Measurements from ENCODE around the gene GPC5.
"Not testable (repeated sequence)": the region's sequence is repeated elsewhere in the genome, so short reads cannot be mapped to it uniquely, and the experiment has no call there.

GPC5 gene

DNA sequence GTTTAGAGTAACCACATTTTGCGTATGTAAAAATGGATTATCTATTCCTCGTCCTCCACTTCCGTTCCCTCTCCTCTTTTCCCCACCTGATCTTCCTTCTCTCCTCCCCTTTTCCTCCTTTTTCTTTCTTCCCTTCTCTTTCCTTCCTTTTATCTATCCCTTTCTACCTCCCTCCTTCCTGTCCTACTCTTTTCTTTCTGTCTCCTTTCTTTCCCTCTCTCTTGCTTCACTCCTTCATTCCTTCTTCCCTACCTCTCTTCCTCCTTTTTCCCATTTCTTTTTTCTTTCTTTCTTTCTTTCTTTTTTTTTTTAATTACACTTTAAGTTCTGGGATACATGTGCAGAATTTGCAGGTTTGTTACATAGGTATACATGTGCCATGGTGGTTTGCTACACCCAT, 1139.7 kb downstream of the GPC5 start:
- no peaks in the 10 kb centered on the region for H3K79me2 ChIP-seq (ENCODE audit: control insufficient read depth, insufficient read depth, low read length, unreplicated experiment)
- H2AFZ ChIP-seq (ENCODE audit: low read length, unreplicated experiment) = no peak overlapping the region

DNA sequence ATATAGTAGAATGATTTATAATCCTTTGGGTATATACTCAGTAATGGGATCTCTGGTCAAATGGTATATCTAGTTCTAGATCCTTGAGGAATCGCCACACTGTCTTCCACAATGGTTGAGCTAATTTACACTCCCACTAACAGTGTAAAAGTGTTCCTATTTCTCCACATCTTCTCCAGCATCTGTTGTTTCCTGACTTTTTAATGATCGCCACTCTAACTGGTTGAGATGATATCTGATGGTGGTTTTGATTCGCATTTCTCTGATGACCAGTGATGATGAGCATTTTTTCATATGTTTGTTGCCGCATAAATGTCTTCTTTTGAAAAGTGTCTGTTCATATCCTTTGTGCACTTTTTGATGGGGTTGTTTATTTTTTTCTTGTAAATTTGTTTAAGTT, 1140.7 kb downstream of the GPC5 start:
- H3K79me2 ChIP-seq (ENCODE audit: control insufficient read depth, insufficient read depth, low read length, unreplicated experiment); H3K36me3 ChIP-seq (ENCODE audit: insufficient read depth, low read length); H3K4me3 ChIP-seq (ENCODE audit: low read depth, low read length); H2AFZ ChIP-seq (ENCODE audit: low read length, unreplicated experiment); H3K27me3 ChIP-seq (ENCODE audit: insufficient read depth, low read length); H3K27ac ChIP-seq (ENCODE audit: low read depth, low read length); H3K4me1 ChIP-seq (ENCODE audit: control insufficient read depth, insufficient read depth, low read length, unreplicated experiment): not testable (repeated sequence)

More for the DNA sequence above, 1139.7 kb downstream of the GPC5 start:
- H3K27ac ChIP-seq (ENCODE audit: low read depth, low read length) = no peak overlapping the region
- H3K4me3 ChIP-seq (ENCODE audit: low read depth, low read length) = no peak overlapping the region
- no peaks in the 10 kb centered on the region for H3K27me3 ChIP-seq (ENCODE audit: insufficient read depth, low read length)
- H3K36me3 ChIP-seq (ENCODE audit: insufficient read depth, low read length) = no peaks in the 10 kb centered on the region
- H3K4me1 ChIP-seq (ENCODE audit: control insufficient read depth, insufficient read depth, low read length, unreplicated experiment) = no peaks in the 10 kb centered on the region

DNA sequence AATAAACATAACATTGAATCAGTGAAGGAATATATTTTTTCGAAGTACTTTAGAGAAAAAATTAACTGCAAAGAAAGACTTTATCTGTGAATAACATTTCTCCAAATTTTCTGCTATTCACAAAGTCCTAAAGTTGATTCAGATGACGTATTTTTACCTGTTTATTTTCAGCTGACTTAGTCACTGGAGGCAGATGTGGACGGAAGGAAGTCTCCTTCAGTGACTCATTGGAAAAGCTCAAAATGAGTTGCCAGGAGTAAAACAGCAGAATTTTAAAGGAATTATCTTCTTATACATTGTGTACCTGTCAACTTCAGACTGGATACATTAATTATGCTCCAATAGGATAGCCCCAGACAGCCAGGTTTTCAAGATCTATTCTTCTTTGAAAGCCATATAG, 1148.8 kb downstream of the GPC5 start:
- H3K36me3 ChIP-seq (ENCODE audit: insufficient read depth, low read length) = no peaks in the 10 kb centered on the region
- no peak overlapping the region for H3K4me3 ChIP-seq (ENCODE audit: low read depth, low read length)
- H3K27ac ChIP-seq (ENCODE audit: low read depth, low read length) = no peak overlapping the region
- H2AFZ ChIP-seq (ENCODE audit: low read length, unreplicated experiment) = no peak overlapping the region
- H3K79me2 ChIP-seq (ENCODE audit: control insufficient read depth, insufficient read depth, low read length, unreplicated experiment) = no peaks in the 10 kb centered on the region
- H3K4me1 ChIP-seq (ENCODE audit: control insufficient read depth, insufficient read depth, low read length, unreplicated experiment) = no peaks in the 10 kb centered on the region
- no peaks in the 10 kb centered on the region for H3K27me3 ChIP-seq (ENCODE audit: insufficient read depth, low read length)

DNA sequence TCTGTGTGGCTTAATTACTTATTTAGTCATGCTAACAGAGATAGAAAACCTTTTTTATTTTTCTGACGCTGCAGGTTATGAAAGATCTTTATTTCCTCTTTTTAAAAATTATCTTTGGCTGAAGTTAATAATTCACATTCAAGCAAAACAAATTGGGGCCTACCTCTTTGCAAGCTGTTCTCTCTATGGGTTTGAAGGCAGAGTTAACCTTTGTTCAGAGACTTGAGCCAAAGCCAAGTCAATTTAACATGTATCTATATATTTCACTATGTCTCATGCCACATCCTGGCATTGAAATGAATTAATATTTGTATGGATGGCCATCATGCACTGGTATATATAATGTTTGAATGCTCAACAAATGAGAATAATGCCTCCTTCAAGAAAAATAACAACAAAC, 1150.9 kb downstream of the GPC5 start:
- Histone ChIP-seq H3K27me3 (ENCODE audit: insufficient read depth, low read length) (no peaks in the 10 kb centered on the region), H3K4me3 (ENCODE audit: low read depth, low read length) (no peak overlapping the region), H2AFZ (ENCODE audit: low read length, unreplicated experiment) (no peak overlapping the region), H3K36me3 (ENCODE audit: insufficient read depth, low read length) (no peaks in the 10 kb centered on the region), H3K79me2 (ENCODE audit: control insufficient read depth, insufficient read depth, low read length, unreplicated experiment) (no peaks in the 10 kb centered on the region), H3K4me1 (ENCODE audit: control insufficient read depth, insufficient read depth, low read length, unreplicated experiment) (no peaks in the 10 kb centered on the region), H3K27ac (ENCODE audit: low read depth, low read length) (no peak overlapping the region)

DNA sequence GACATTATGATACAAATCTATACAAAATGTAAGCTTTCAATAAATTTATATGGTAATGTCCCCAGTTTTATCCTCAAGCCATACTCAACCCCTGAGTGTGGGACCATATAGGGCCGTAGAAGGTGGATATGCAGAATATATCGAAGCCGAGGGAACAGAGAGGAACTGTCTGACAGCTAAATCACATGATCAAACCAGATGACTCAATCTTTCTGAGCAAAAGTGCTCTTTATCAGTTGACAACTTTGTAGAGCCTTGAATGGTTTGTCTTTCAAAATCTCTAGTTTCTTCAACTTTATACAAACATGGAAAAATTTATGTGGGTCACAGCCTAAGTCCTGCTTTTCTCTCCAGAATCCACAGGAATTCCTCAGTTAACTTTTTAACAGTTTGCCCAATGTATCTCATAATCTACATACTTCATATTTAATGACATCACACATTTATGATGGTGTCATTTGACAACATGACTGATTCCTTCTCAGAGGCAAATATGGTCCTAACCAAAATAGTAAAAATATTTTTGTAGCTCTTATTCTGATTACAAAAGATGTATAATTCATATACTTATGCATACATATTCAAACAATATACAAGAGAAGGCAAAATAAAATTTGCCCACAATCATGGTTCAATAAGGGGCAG, 1155.2 kb downstream of the GPC5 start:
- no peaks in the 10 kb centered on the region for H3K36me3 ChIP-seq (ENCODE audit: insufficient read depth, low read length)
- H2AFZ ChIP-seq (ENCODE audit: low read length, unreplicated experiment) = no peak overlapping the region
- H3K79me2 ChIP-seq (ENCODE audit: control insufficient read depth, insufficient read depth, low read length, unreplicated experiment) = no peaks in the 10 kb centered on the region

DNA sequence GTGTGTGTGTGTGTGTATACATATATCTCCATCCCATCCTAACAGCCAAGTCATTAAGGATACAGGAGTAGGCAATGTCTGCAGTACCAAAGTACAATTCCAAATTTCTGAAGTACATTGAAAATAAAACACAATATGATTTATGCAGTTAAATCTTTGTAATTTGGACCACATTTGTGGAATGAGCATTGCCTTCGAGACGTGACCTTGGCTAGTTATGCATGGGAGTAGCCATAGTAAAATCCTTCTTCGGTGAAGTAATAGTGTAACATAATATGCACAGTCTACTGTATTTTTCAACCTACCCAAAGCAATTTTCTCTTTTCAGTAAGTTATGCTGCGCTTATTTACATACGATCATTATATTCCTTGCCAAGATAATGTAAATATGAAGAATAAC, 1162.5 kb downstream of the GPC5 start:
- Histone ChIP-seq H3K4me3 (ENCODE audit: low read depth, low read length) (no peak overlapping the region), H3K79me2 (ENCODE audit: control insufficient read depth, insufficient read depth, low read length, unreplicated experiment) (no peaks in the 10 kb centered on the region), H2AFZ (ENCODE audit: low read length, unreplicated experiment) (no peak overlapping the region), H3K27ac (ENCODE audit: low read depth, low read length) (no peak overlapping the region), H3K4me1 (ENCODE audit: control insufficient read depth, insufficient read depth, low read length, unreplicated experiment) (no peaks in the 10 kb centered on the region), H3K27me3 (ENCODE audit: insufficient read depth, low read length) (no peaks in the 10 kb centered on the region), H3K36me3 (ENCODE audit: insufficient read depth, low read length) (no peaks in the 10 kb centered on the region)

More for the DNA sequence above, 1155.2 kb downstream of the GPC5 start:
- Histone ChIP-seq H3K4me3 (ENCODE audit: low read depth, low read length) (no peak overlapping the region), H3K27ac (ENCODE audit: low read depth, low read length) (no peak overlapping the region), H3K27me3 (ENCODE audit: insufficient read depth, low read length) (no peaks in the 10 kb centered on the region), H3K4me1 (ENCODE audit: control insufficient read depth, insufficient read depth, low read length, unreplicated experiment) (no peaks in the 10 kb centered on the region)

DNA sequence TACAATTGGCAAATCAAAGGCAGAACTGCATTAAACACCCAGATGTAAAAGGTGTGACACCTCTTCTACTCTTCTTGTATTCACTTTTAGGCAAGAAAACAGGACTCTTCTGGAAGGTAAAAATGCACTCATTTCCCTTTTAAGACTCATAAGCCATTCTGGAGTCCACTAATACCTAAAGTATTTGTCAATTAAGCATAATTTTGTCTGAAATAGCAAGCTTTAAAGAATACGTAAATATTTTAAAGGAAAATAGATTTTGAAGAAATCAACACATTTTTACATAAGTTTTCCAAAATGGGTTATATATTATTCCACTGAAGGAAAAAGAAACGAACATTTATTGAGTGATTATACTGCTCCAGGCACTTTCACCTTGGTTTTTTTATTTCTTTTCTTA, 1166.5 kb downstream of the GPC5 start:
- Histone ChIP-seq H3K79me2 (ENCODE audit: control insufficient read depth, insufficient read depth, low read length, unreplicated experiment) (no peaks in the 10 kb centered on the region), H3K27ac (ENCODE audit: low read depth, low read length) (no peak overlapping the region), H3K4me3 (ENCODE audit: low read depth, low read length) (no peak overlapping the region), H3K36me3 (ENCODE audit: insufficient read depth, low read length) (no peaks in the 10 kb centered on the region), H3K4me1 (ENCODE audit: control insufficient read depth, insufficient read depth, low read length, unreplicated experiment) (no peaks in the 10 kb centered on the region), H2AFZ (ENCODE audit: low read length, unreplicated experiment) (no peak overlapping the region), H3K27me3 (ENCODE audit: insufficient read depth, low read length) (no peaks in the 10 kb centered on the region)

DNA sequence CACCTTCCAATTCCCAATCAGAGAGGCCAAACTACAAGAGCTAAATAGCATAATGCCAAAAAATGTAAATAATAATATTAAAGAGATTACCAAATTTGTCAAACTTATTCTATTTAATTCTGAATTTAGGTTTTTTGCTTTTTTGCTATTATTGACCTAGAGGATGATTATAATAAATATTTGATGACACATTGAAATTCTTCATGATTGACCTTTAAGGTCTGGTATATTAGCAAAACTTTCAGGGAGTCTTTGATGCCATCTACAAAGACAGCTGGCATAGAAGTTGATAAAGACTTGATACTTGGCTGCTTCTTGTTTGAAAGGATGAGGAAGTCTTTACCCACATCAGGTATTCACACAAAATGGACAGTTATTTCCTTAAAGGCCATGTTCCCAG, 1168.3 kb downstream of the GPC5 start:
- no peak overlapping the region for H3K27ac ChIP-seq (ENCODE audit: low read depth, low read length)
- no peaks in the 10 kb centered on the region for H3K79me2 ChIP-seq (ENCODE audit: control insufficient read depth, insufficient read depth, low read length, unreplicated experiment)
- H3K4me3 ChIP-seq (ENCODE audit: low read depth, low read length) = no peak overlapping the region
- H3K4me1 ChIP-seq (ENCODE audit: control insufficient read depth, insufficient read depth, low read length, unreplicated experiment) = no peaks in the 10 kb centered on the region
- no peaks in the 10 kb centered on the region for H3K27me3 ChIP-seq (ENCODE audit: insufficient read depth, low read length)
- H3K36me3 ChIP-seq (ENCODE audit: insufficient read depth, low read length) = no peaks in the 10 kb centered on the region
- no peak overlapping the region for H2AFZ ChIP-seq (ENCODE audit: low read length, unreplicated experiment)

DNA sequence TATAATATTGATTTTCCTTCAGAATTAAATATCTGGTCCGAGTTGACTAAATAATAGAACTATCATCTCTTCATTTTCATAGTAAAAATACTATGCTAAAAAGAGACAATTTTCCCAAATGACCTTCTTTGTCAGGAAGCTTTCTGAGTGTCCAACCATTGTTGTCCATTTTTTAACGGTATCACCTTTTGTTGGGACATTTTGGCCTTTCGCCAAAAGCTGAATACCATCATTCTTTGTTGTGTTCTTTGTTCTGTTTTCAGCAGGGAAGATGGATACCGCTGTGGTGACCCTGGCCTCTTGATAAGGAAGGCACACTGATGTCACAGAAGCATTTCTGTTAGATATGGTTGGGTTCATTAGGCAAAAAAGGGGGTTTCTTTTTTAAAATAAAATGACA, 1173.8 kb downstream of the GPC5 start:
- Histone ChIP-seq H3K27me3 (ENCODE audit: insufficient read depth, low read length) (no peaks in the 10 kb centered on the region), H3K27ac (ENCODE audit: low read depth, low read length) (no peak overlapping the region), H2AFZ (ENCODE audit: low read length, unreplicated experiment) (no peak overlapping the region), H3K4me1 (ENCODE audit: control insufficient read depth, insufficient read depth, low read length, unreplicated experiment) (no peaks in the 10 kb centered on the region), H3K4me3 (ENCODE audit: low read depth, low read length) (no peak overlapping the region), H3K79me2 (ENCODE audit: control insufficient read depth, insufficient read depth, low read length, unreplicated experiment) (no peaks in the 10 kb centered on the region), H3K36me3 (ENCODE audit: insufficient read depth, low read length) (no peaks in the 10 kb centered on the region)

DNA sequence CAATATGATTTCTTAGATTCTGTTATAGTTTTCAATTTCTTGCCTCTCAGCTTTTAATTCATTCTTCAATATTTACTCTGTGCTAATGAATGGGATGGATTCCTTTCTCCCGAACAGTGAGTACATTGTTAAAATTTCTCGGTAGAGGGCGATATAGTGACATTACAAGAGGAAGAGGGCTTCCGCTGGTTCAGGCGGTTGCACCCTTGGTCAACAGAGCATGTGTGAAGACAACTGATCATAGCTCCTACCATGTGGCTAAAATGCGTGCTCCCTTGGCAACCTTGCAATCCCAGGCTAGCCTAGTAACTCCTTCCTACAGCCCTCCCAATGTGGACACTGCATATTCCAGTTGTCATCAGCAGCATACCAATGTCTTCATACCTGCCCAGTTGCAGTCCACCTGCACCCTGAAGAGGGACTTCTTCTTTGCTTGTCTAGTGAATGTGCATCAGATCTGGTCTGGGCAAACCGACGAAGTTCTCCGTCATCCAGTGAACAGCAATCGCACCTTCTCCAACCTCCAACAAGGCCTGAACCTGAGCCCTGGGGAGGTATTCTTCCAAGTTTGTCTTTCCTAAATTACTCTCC, 1175.1 kb downstream of the GPC5 start:
- Histone ChIP-seq H3K27ac (ENCODE audit: low read depth, low read length) (no peak overlapping the region), H3K36me3 (ENCODE audit: insufficient read depth, low read length) (no peaks in the 10 kb centered on the region), H3K4me1 (ENCODE audit: control insufficient read depth, insufficient read depth, low read length, unreplicated experiment) (no peaks in the 10 kb centered on the region), H3K27me3 (ENCODE audit: insufficient read depth, low read length) (no peaks in the 10 kb centered on the region), H3K79me2 (ENCODE audit: control insufficient read depth, insufficient read depth, low read length, unreplicated experiment) (no peaks in the 10 kb centered on the region), H3K4me3 (ENCODE audit: low read depth, low read length) (no peak overlapping the region), H2AFZ (ENCODE audit: low read length, unreplicated experiment) (no peak overlapping the region)

DNA sequence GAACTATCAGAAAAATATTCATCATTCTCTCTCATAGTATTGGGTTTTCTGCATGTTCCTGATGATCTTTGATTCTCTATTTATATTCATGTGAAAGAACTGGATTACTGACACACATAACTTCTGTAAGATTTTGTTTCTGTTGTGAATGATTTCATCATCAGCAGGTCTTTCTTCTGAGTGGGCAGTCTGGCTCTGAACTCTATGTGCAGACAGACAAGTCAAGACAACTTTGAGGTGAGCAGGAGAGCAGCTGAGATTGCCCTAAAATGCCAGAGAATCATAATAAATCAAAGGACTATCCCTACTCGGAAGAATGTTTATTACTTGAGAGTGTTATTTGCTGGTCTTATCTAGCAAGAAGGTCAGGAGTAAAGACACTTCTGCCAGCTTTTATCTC, 1176.1 kb downstream of the GPC5 start:
- no peaks in the 10 kb centered on the region for H3K27me3 ChIP-seq (ENCODE audit: insufficient read depth, low read length)
- no peak overlapping the region for H3K27ac ChIP-seq (ENCODE audit: low read depth, low read length)
- no peaks in the 10 kb centered on the region for H3K79me2 ChIP-seq (ENCODE audit: control insufficient read depth, insufficient read depth, low read length, unreplicated experiment)
- H3K36me3 ChIP-seq (ENCODE audit: insufficient read depth, low read length) = no peaks in the 10 kb centered on the region
- H2AFZ ChIP-seq (ENCODE audit: low read length, unreplicated experiment) = no peak overlapping the region
- H3K4me3 ChIP-seq (ENCODE audit: low read depth, low read length) = no peak overlapping the region
- H3K4me1 ChIP-seq (ENCODE audit: control insufficient read depth, insufficient read depth, low read length, unreplicated experiment) = no peaks in the 10 kb centered on the region

All from ACC112 (cell line).